Measurements from ENCODE around the gene KIAA0513.

GRCh38 chr16:85092309-85092708 is 64.7 kb downstream of the KIAA0513 start:
- TF ChIP-seq CTCF (IDR thresholded peaks at IDR 0.05): no peak
- no peak for TF ChIP-seq REST (IDR thresholded peaks at IDR 0.05; ENCODE audit: insufficient read depth in 1 of 2, low read depth in 2 of 2, low read length in 1 of 2)
